GM20000 (cell line): ENCODE measurements around the gene ASTN2.
A peak's percentile ranks its signal among the peaks of the same experiment; 100 is the strongest.

Experiments
- DNase-seq: peaks from one replicate; pipeline ENCODE4 v3.0.0; 2012; ENCODE audit warnings: low spot score
- CTCF ChIP-seq: IDR thresholded peaks from 2 replicates; pipeline ENCODE4 v1.5.1; 2012; ENCODE audit warnings: mild to moderate bottlenecking, control low read depth; ENCODE audit errors: extremely low read depth, missing control alignments

ASTN2 gene

DNA sequence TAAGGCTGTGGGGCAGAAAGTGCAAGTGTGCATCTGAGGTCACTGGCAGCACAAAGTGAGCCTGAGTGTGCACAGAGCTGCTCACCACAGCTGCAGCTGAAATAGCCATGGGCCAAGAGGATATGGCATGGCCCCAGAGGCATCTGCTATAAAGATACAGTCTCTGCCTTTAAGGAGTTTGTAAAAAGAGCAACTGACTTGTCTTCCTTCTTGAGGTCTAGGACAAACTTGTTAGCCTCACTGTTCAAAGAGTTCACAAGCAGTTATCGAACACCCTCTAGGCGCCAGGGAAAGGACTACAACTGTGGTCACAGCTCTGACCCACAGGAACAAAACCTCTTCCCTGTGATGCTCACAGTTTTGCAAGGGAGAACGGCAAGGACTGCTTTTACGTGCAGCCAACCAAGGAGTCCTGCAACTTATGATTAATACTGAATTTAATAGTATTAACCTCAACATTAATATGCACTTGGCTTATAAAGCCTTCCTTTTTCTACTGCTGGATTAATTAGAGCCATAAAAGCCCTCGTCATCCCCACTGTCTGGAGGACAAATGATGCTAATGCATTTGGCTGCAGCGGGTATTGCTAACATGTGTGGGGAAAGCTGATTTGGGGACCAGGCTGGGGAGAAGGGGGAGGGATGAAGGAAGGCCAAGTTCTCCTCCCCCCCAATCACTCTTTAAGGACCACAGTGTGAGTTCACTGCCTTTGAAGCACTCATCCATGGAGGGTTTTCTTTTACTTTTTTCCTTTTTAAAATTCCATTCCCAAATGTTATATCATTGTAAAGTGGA lies 917.6 kb downstream of the ASTN2 start:
- no peak for DNase-seq
- TF ChIP-seq CTCF, result no peak

GRCh38 chr9:116496167-116496566 lies 918.7 kb downstream of the ASTN2 start:
- DNase-seq, result no peak
- no peak for TF ChIP-seq CTCF

DNA sequence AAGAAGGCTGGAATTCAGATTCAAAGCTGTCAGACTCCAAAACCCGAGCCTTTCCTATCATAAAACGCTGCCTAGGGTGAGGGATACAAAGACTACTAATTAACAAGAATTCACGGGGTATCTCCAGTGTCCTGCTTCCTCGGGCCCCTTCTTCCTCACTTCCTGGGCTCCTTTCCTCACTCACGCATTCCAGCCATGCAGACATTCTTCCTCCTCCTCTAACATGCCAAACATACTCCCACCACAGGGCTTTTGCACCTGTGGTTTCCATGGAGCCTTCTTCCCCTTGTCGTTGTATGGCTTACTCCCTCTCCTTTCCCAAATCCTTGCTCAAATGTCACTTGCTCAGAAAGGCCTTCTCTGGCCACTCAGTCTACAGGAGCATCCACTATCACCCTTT lies 919.1 kb downstream of the ASTN2 start:
- DNase-seq, result no peak
- TF ChIP-seq CTCF, result no peak

DNA sequence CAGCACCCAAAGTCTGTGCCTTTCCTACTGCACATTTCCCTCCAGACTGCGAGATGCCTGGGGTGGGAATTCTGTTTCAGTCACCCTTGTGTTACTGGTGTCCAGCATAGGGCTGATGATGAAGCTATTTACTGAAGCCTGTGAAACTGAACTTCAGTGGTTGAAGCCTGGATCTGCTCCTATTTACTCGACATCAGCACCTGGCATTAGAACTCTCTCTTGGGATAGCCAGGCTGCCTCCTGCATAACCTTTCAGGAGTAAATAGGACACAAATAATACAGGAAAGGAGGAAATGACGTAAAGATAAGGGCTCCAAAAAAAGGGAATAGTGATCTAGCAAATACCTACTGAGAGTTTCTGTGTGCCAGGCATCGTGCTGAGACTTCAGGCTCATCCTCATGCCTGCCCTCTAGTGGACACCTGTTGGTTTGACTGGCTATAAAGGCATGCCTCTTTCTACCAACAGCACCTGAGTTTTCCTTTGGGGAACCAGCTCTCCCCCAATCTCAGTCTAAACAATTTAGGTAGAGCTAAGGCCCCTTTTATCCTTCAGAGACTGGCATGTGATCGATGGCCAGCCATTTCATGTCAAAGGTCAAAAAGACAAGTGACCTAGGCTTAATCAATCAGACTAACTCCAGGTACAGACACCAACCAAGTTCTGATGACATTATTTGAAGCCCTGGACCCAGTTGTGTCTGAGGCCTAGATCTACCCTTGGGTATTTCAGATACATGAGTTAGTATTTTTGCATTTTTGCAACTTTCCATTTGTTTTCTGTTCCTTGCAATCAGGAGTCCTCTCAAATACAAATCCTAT lies 919.8 kb downstream of the ASTN2 start:
- TF ChIP-seq CTCF, result peak; percentile 84
- peak; percentile 31 for DNase-seq

- no peak for DNase-seq
- TF ChIP-seq CTCF, result no peak
Measured at GRCh38 chr9:116493183-116493860, 921.5 kb downstream of the ASTN2 start.

DNA sequence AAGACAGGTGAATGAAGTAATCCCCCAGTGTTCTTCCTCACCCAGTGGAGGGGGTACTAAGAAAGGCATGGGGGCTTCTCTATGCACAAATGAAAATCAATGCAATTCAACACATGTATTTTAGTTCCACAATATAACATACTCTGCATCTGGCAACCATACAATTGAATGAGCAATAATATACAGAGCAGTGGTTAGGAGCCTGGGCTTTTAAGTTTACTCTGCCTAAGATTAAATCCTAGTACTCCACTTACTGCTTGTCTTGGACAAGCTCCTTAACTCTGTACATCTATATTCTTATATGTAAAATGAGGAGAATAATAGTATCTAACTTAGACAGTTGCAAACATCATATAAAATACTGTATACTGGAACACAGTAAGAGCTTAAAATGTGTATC lies 923.2 kb downstream of the ASTN2 start:
- TF ChIP-seq CTCF, result no peak
- no peak for DNase-seq

- TF ChIP-seq CTCF, result no peak
- DNase-seq, result no peak
Measured at GRCh38 chr9:116491219-116491618, 923.6 kb downstream of the ASTN2 start.
